Activated naive CD4-positive, alpha-beta T cell treated with anti-CD3 and anti-CD28 coated beads, Interleukin-2, amount 50 U/mL, for 16 hours (primary cell): ENCODE measurements around the gene FBXO44.

Experiments
- DNase-seq: peaks from one replicate; pipeline ENCODE4 v3.0.0-alpha.2; 2020

Gene FBXO44

DNA sequence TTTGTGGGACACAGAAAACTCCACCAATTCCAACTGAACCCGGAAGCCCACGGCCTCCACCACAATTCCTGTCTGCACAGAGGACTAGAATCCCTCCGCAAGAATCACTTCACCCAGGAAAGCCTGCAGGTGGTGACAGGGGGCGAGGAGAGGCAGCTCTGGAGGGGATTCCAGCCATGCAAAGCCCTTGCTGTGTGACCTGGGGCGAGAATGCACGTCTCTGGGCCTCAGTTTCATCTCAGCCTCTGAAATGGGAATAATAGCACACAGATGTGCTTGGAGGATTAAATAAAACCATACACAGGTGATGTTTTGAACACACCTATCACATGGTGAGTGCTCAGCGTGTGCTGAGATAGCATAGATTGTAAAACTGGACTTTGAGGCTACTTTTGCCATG lies 14.6 kb upstream of the FBXO44 start:
- no peak for DNase-seq

GRCh38 chr1:11640944-11641343 lies 13.7 kb upstream of the FBXO44 start:
- DNase-seq: no peak

- DNase-seq: no peak
These were observed 12.8 kb upstream of the FBXO44 start for GRCh38 chr1:11641776-11642305.

- DNase-seq: peak; percentile 70
These were observed 12.2 kb upstream of the FBXO44 start for GRCh38 chr1:11642418-11643017.

- DNase-seq: no peak
These were observed 10.9 kb upstream of the FBXO44 start for GRCh38 chr1:11643782-11644181.

DNA sequence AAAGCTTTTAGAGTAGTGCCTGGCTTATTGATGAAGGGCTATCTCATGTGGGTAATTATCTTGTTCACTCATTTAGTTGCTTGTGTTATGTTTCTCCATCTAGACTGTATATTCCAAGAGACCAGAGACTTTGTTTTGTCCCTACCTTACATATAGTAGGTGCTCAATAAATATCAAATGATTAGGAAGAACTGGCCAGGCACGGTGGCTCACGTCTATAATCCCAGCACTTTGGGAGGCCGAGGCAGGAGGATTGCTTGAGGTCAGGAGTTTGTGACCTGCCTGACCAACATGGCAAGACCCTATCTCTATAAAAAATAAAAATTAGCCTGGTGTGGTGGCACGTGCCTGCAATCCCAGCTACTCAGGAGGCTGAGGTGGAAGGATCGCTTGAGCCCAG lies 9.4 kb upstream of the FBXO44 start:
- no peak for DNase-seq

DNA sequence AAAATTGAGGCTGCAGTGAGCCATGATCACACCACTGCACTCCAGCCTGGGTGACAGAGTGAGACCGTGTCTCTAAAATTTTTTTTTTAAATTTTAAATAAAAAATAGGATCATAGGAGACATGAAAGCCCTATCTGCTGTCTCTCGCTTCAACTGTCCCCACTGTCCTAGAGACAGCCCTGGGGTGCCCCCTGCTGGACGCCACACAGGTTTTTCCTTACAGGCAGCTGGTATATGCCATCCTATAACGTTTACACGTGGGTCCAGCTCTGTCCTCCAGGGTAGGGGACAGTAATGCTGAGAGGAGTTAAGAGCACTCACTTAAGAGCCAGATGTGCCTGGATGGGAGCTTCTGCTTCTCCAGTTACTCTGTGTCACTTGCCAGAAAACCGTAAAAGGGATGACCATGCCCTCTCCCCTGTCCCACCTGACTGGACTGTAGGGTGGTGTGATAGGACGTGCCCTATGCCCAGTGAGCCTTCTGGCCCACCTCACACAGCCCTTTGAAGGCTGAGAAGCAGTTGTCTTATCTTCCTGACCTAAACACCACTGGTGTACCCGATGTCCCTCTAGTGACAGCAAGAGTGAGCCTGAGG lies 8.9 kb upstream of the FBXO44 start:
- DNase-seq: peak; percentile 84

DNA sequence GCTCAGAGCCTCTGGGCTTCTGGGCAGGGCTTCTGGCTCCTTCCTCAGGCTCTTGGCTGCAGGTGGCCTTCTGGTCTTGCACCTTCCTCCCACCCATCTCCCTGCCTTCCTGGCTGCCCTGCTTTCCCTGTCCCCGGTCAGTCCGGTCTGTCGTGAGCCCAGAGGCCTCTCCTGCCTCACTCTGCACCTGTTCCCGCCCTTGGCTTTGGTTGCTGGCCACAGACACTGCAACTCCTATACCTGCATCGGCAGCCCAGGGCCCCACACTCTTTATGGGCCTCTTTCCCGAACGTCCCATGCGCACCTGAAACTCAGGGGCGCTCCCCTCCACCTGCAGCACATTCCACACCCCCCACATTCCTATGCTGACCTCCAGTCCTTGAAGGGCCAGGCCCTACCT lies 8.4 kb upstream of the FBXO44 start:
- DNase-seq: no peak

- no peak for DNase-seq
These were observed 7.3 kb upstream of the FBXO44 start for GRCh38 chr1:11647333-11647732.

- DNase-seq: no peak
These were observed 6.6 kb upstream of the FBXO44 start for GRCh38 chr1:11648039-11648438.

GRCh38 chr1:11648732-11649158 lies 5.9 kb upstream of the FBXO44 start:
- peak; percentile 48 for DNase-seq

- no peak for DNase-seq
These were observed 5.4 kb upstream of the FBXO44 start for GRCh38 chr1:11649237-11649623.

DNA sequence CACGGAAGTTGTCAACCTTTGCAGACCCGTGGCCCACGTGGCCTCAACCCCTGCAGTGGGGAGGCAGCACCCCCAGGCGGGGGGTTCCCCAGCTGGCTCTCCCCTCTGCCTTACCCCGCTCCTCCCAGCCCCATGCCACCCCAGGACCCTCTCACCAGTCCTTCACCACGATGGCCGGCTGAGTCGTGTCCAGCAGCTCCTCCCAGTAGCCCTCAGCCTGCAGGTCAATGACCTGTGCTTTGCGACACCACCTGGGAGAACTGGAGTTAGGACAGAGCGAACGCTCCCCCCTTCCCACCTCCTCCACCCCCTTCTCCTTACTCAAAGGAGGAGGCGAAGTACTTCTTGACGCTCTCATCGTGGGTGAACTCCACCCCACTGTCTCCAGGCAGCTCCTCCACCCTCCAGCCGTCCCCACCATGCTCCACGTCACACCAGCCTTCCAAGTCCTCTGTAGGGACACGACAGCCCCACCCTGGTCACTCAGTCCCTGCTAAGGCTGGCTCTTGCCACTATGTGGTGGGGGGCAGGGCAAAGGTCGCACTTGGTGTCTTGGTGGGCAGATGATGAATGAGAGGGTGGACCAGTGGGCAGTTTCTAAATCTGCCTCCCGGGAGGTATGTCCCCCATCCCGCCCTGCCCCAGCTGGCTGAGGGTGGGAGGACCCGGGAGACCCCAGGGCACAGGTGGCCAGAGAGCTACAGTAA lies 4.9 kb upstream of the FBXO44 start:
- DNase-seq: no peak

GRCh38 chr1:11650331-11650991 lies 4.2 kb upstream of the FBXO44 start:
- DNase-seq: peak; percentile 79

DNA sequence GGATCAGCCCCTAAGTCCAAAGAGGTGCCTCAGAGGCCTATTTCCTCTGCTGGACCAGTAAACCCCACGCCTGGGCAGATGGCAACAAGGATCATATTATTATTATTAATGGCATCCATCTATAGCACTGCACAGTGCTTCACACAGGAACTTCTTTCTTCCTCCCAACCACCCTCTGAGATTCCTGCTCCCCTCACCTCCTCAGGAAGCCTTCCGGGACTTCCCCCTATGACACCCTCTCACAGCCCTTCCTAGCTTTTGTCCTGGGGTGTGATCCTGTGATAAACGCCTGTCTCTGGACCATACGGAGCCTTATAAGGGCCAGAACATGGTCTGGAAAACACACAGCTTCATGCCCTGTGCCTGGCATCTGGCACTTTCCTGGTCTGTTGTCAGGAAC lies 3.7 kb upstream of the FBXO44 start:
- DNase-seq: no peak

GRCh38 chr1:11652203-11652780 lies 2.4 kb upstream of the FBXO44 start:
- no peak for DNase-seq

- no peak for DNase-seq
These were observed 1.4 kb upstream of the FBXO44 start for GRCh38 chr1:11653101-11653860.

GRCh38 chr1:11653861-11654136 lies 878 bp upstream of the FBXO44 start:
- no peak for DNase-seq

DNA sequence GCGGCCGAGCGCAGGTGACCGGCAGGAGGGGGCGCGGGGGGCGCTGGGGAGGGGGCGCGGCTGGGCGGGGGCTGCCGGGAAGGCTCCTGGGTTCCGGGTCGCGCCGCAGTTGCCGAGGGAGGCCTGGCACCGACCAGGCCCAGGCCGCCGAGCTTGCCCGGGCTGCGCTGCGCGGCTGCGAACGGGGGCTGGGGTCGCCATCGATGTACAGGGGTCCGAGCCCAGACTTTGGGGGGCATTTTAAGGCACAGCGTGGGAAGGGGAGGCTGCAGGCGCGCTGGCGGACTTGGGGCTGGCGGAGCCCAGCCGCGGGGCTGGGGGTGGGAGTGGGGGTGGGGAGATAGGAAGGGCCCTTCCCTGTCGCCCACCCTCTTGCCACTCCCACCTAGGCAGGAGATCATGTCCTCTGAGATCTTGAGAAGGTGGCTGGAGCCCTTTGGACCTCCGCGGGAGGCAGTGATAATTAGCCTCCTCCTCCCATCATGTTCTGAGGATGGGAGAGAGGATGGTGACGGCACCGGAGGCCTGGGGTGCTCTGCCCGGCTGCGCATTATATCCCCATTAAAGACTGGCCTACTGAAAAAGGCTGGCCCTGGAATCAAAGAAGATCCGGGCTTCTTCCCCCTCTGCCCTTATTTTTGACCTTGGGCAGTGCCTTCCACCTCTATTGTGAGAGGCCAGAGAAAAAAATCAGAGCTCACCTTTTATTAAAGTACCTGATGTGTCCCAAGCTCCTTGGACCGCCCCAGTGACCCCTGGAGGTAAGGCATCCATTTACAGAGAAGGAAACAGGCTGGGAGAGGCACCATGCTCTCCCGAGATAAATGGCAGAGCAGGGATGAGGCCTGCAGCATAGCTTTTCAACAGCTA lies 497 bp downstream of the FBXO44 start:
- DNase-seq: no peak

DNA sequence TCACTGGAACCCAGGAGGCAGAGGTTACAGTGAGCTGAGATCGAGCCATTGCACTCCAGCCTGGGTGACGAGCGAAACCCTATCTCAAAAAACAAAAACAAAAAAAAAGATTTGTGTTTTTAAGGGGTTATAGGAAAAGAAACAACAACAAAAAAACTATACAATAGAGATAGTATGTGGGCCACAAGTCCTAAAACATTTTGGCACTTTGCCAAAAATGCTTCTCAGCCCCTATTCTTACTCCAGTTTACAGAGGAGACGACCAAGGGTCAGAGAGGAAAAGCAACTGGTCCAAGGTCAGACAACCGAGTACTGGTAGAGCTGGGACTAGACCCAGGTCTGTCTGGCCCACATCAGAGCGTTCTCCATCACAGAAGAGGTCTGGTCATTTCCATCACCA lies 3.0 kb downstream of the FBXO44 start:
- DNase-seq: no peak

DNA sequence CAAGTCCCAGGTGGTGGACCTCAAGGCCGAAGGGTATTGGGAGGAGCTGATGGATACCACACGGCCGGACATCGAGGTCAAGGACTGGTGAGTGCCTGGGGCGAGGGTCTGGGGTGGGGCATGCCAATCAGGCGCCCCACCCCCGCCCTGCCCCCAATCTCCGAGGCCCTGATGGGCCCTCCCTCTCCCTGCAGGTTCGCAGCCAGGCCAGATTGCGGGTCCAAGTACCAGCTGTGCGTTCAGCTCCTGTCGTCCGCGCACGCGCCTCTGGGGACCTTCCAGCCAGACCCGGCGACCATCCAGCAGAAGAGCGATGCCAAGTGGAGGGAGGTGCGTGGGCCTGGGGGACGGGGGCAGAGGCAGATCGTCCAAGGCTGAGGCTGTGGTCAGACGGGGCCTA lies 3.9 kb downstream of the FBXO44 start:
- no peak for DNase-seq

- no peak for DNase-seq
These were observed 5.1 kb downstream of the FBXO44 start for GRCh38 chr1:11659748-11660147.
